ENCODE results near the gene CLEC4C.

- TF ChIP-seq TAF1 (IDR thresholded peaks at IDR 0.05; ENCODE audit: borderline replicate concordance, insufficient read depth, low read length) = no peak
- no peak for TF ChIP-seq POLR2AphosphoS5 (IDR thresholded peaks at IDR 0.05; ENCODE audit: low read depth, low read length)
- TF ChIP-seq REST (IDR thresholded peaks at IDR 0.05; ENCODE audit: insufficient read depth in 1 of 2, low read depth in 2 of 2, low read length in 2 of 2) = no peak
Measured at GRCh38 chr12:7750350-7750749, 3.2 kb upstream of the CLEC4C start.
